Measurements from ENCODE around the gene ACTR5.

GRCh38 chr20:38774167-38774566 is 25.9 kb downstream of the ACTR5 start:
- TF ChIP-seq CTCF (IDR thresholded peaks at IDR 0.05; ENCODE audit: borderline replicate concordance, extremely low read depth, low read length, poor library complexity, severe bottlenecking) (no peak), EZH2 (IDR thresholded peaks at IDR 0.05; ENCODE audit: borderline replicate concordance, low read depth, low read length, severe bottlenecking) (no peak)
